SJCRH30 (cell line): ENCODE data around the gene ANO3. TPM values are rescaled to one million over a fixed set of nuclear protein-coding genes. Genes with fewer than 3 reads are reported as not detected.

Experiments used
- DNase-seq, 2 experiments: peaks; one replicate each; pipeline ENCODE4 v3.0.0-alpha.2; 2015 to 2020
- H3K27ac ChIP-seq: fragments of 250-450 bp; sonication (Bioruptor Pico); 2 replicates; pipeline ENCODE4 v1.5.1; 2020; ENCODE audit warnings: mild to moderate bottlenecking, moderate library complexity
- H3K27me3 ChIP-seq: fragments of 250-450 bp; sonication (Bioruptor Pico); 2 replicates; pipeline ENCODE4 v1.5.1; 2020; ENCODE audit warnings: mild to moderate bottlenecking, moderate library complexity
- H3K36me3 ChIP-seq: fragments of 250-450 bp; sonication (Bioruptor Pico); 2 replicates; pipeline ENCODE4 v1.5.1; 2020; ENCODE audit warnings: mild to moderate bottlenecking, moderate library complexity
- H3K4me1 ChIP-seq: fragments of 250-450 bp; sonication (Bioruptor Pico); 2 replicates; pipeline ENCODE4 v1.5.1; 2020; ENCODE audit warnings: mild to moderate bottlenecking, moderate library complexity
- H3K4me3 ChIP-seq: fragments of 250-450 bp; sonication (Bioruptor Pico); 2 replicates; pipeline ENCODE4 v1.5.1; 2020; ENCODE audit warnings: mild to moderate bottlenecking, moderate library complexity
- H3K9me3 ChIP-seq: fragments of 250-450 bp; sonication (Bioruptor Pico); replicated peaks from 2 replicates; pipeline ENCODE4 v1.5.1; 2020; ENCODE audit warnings: mild to moderate bottlenecking, moderate library complexity
- total RNA-seq: library from RNA; depleted of rRNA; stranded (reverse); fragments of >200 nt; shearing (Covaris generic); gene quantifications from 2 replicates; pipeline ENCODE4 v1.2.3, GENCODE V29; 2014

The ANO3 gene
- total RNA-seq, 1 experiment from 2014 or later, result 0.12 TPM

DNA sequence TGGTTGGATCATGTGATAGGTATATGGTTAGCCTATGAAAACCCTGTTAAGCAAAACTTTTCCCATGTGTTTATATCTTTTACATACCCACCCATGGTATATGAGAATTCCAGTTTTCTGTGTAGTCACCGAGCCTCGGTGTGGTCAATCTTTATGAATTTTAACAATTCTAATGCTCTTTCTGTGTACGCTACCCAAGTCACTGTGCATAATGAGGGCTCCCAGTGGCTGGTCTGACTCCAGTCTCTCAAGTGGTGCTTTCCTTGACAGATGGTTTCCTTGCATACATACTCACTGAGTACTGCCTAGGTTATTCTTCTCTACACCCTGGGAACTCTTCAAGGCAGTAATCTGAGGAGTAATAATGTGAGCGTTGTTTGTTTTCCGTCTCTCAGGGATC lies 222.5 kb downstream of the ANO3 start:
- no peaks in the 10 kb centered on the region; the same call in 1 of the 2 replicates for H3K27me3 ChIP-seq
- no peak overlapping the region for H3K4me3 ChIP-seq
- H3K27ac ChIP-seq, result no peak overlapping the region
- no peak for DNase-seq
- no peaks in the 10 kb centered on the region for H3K36me3 ChIP-seq
- H3K4me1 ChIP-seq, result peaks cover 7% of the 10 kb centered on the region
- H3K9me3 ChIP-seq, result no peaks in the 10 kb centered on the region; the same call in 1 of the 2 replicates

DNA sequence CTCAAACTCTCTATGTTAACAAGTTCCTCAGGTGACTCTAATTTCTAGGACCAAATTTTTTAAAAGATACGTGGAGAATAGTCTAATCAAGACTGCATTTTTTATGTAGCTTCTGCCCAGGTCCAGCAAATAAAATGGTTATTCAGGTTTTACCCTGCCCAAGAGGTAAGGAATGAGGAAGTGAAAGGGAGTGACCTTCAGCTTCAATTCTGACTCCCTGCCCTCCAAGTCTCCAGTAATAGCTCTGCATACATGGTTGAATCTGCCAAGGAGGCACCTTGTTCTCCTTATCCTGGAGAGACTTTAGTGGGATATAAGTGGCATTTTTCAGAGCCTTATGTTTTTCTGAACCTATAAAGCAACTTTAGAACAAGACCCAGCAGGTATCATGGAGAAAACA lies 224.7 kb downstream of the ANO3 start:
- peaks cover 7% of the 10 kb centered on the region for H3K4me1 ChIP-seq
- no peak for DNase-seq
- H3K27me3 ChIP-seq, result no peaks in the 10 kb centered on the region; the same call in 1 of the 2 replicates
- no peaks in the 10 kb centered on the region for H3K36me3 ChIP-seq
- H3K4me3 ChIP-seq, result no peak overlapping the region
- no peaks in the 10 kb centered on the region; the same call in 1 of the 2 replicates for H3K9me3 ChIP-seq
- H3K27ac ChIP-seq, result no peak overlapping the region

DNA sequence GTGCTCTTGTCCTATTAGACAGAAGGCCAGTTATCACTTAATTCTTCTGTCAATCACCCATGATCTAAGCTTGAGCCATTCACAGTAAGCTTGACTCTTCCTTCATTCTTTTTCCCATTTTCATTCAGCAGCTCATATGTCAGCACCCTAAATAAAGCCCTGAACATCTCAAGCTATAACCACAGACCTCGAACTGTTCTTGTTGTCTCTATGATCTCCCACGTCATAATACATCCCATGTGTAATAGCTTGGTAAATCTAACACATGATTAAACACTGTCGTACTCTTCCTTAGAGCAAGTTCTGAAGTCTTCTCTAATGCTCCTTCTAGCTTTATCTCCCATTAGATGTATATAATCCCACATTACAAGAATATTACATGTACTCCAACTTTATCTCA lies 225.7 kb downstream of the ANO3 start:
- no peak overlapping the region for H3K27ac ChIP-seq
- peak in 1 of 2 experiments; percentile 13 for DNase-seq
- peaks cover 7% of the 10 kb centered on the region for H3K4me1 ChIP-seq
- no peaks in the 10 kb centered on the region; the same call in 1 of the 2 replicates for H3K9me3 ChIP-seq
- H3K4me3 ChIP-seq, result no peak overlapping the region
- H3K36me3 ChIP-seq, result no peaks in the 10 kb centered on the region
- no peaks in the 10 kb centered on the region; the same call in 1 of the 2 replicates for H3K27me3 ChIP-seq

DNA sequence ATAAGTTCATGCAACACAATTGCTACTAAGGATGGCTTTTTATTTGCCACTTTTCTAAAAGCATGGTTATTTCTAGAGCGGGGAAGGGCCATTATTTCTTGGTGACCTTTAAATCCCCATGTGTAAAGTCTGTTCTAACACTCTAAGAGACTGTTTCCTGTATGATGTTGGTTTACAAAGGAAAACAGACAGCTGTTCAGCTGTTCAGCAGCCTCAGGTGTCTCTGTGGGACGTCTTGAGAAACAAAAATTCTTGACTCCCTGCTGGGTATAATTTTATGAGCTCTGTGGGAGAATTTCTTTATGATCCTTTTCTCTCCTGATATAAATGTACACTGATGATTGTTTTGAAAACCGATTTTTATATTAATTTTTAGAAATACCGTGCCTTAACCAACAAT lies 226.3 kb downstream of the ANO3 start:
- no peaks in the 10 kb centered on the region; the same call in 1 of the 2 replicates for H3K27me3 ChIP-seq
- no peak overlapping the region for H3K27ac ChIP-seq
- no peak overlapping the region for H3K4me3 ChIP-seq
- H3K9me3 ChIP-seq, result no peaks in the 10 kb centered on the region; the same call in 1 of the 2 replicates
- H3K4me1 ChIP-seq, result peaks cover 7% of the 10 kb centered on the region
- peak; percentile 2 to 51 for DNase-seq
- H3K36me3 ChIP-seq, result no peaks in the 10 kb centered on the region

DNA sequence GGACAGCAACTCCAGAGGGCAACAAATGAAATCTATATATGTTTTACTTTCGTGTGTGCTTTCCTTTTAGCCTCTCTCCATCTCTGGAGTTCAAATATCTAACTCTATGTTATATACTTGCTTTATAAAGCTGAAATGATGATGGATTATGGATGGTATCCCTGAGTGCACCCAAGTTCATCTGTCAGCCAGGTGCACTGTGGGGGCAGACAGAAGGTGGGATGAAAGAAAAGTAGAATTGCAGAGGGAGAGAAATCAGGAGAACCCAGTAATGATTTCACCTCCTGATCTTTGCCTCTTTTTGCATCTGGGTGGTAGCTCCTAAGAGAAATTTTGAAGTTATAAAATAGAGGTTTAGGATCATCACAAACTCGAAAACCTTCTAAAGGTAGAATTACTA lies 237.7 kb downstream of the ANO3 start:
- Histone ChIP-seq H3K36me3 (no peaks in the 10 kb centered on the region), H3K27ac (no peak overlapping the region), H3K27me3 (no peaks in the 10 kb centered on the region; the same call in 1 of the 2 replicates), H3K4me3 (no peak overlapping the region), H3K4me1 (no peaks in the 10 kb centered on the region), H3K9me3 (no peaks in the 10 kb centered on the region)
- DNase-seq, result no peak

DNA sequence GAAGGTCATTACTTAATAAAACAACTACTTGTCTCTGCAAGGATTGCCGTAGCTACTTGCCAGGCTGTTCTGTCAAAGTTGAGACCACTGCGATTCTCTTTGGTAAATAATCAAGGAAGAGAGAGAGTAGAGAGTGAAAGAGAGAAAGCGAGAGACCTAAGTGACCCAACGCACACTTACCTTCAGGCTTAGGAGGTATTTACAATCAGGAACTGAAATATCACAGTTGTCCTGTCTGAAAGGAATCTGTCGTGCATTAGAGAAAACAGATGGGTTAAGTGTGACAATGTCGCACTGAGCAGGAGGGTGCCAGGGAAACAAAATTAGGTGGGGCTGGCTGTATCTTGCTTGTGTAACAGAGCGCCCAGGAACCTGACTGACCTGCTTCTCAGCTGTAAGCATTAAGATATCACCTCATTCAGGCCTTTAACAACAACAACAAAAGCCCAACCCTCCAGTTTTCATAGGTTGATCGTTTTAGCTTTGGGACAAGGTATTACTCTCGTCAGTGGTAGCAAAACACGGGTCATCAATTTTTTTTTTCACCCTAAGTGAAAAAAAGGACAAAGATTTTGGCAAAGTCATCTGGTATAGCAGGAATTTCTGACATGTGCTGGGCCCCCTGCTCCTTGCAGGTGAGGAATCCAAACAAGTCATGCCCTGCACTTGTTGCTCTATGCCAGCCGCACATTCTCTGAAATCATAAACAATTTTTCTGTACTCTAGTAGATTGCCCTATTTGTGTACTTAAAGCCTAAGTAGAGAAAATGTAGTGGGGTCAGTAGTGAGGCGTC lies 240.1 kb downstream of the ANO3 start, which contains the start of gene MUC15:
Gene MUC15, minus strand, starts transcription at position 403 of the 794 bp plus-strand sequence. CDS start 5,169 bp downstream, outside the sequence.
- H3K4me3 ChIP-seq, result no peak within 1 kb of the TSS
- no peak for DNase-seq
- H3K4me1 ChIP-seq, result no peaks in the 10 kb centered on the region
- no peaks in the 10 kb centered on the region; the same call in 1 of the 2 replicates for H3K27me3 ChIP-seq
- H3K9me3 ChIP-seq, result no peaks in the 10 kb centered on the region
- H3K36me3 ChIP-seq, result no peaks in the 10 kb centered on the region
- no peak within 1 kb of the TSS for H3K27ac ChIP-seq

DNA sequence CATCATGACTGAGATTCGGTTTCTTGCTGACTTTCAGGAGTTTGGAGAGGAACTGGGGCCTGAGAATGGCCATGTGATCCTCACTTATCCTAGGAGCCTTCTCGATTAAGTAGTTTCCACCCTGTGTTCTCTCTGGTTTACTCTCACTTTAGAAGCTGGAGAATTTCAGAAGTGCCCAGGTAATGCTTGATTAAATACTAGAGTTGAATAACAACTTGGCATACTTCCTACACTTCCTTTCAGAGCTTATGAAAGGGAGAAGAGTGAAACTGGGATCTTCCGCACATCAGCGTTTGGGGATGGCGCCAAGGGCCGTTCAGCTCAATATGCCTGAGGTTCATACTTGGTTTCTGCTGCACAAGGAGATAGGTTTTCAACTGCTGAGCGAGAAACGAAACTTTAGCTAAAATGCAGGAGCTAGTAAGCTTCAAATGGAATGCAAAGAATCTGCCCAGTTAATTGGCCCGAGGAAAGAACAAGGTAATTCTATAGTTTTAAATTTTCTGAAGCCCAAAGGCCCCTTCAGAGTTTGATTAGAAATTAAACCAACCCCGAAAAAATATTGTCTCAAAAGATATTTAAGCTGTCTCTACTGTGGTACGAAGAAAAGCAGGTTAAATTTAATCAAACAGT lies 241.0 kb downstream of the ANO3 start:
- H3K4me1 ChIP-seq, result no peaks in the 10 kb centered on the region
- H3K27me3 ChIP-seq, result no peaks in the 10 kb centered on the region; the same call in 1 of the 2 replicates
- DNase-seq, result no peak
- no peaks in the 10 kb centered on the region for H3K36me3 ChIP-seq
- H3K4me3 ChIP-seq, result no peak overlapping the region
- no peaks in the 10 kb centered on the region for H3K9me3 ChIP-seq
- no peak overlapping the region for H3K27ac ChIP-seq

DNA sequence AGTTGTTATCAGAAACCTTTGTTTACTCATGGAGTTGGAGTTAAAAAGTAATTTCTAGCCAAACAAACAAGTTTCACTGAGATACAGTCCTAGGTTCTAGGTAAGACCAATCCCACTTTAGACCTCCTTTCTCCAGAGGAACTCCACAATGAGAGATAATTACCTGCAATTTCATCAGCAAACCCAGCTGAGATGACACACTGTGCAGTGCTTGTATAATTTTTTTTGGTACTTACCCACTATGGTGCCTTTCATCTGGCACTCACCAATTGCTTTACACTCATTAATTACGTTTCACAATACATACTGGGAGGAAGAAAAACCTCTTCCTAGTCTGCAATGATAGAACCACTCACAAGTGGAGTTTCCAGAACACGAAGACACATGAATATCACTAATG lies 242.0 kb downstream of the ANO3 start:
- DNase-seq, result no peak
- H3K27ac ChIP-seq, result no peak overlapping the region
- no peak overlapping the region for H3K4me3 ChIP-seq
- no peaks in the 10 kb centered on the region; the same call in 1 of the 2 replicates for H3K27me3 ChIP-seq
- no peaks in the 10 kb centered on the region for H3K9me3 ChIP-seq
- H3K4me1 ChIP-seq, result no peaks in the 10 kb centered on the region
- no peaks in the 10 kb centered on the region for H3K36me3 ChIP-seq

DNA sequence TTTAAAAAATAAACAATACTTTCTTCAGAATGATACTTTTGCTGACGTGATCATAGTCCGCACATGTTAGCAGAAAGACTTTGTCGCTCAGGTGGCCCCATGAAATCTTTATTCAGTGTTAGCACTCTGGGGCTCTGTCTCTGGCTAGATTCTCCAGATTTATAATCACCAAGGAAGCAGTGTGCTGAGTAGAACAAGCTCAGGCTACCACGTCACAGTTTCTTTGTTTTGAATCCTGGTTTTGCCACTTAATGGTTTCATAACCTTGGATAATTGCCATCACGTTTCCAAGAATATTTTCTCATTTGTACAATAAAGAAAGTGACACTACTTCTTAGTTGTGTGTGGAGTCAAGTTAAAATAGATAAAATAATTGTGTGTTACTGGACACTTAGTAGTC lies 244.0 kb downstream of the ANO3 start:
- Histone ChIP-seq H3K4me1 (no peaks in the 10 kb centered on the region), H3K27ac (no peak overlapping the region), H3K27me3 (no peaks in the 10 kb centered on the region), H3K4me3 (no peak overlapping the region), H3K36me3 (no peaks in the 10 kb centered on the region), H3K9me3 (no peaks in the 10 kb centered on the region)
- no peak for DNase-seq

DNA sequence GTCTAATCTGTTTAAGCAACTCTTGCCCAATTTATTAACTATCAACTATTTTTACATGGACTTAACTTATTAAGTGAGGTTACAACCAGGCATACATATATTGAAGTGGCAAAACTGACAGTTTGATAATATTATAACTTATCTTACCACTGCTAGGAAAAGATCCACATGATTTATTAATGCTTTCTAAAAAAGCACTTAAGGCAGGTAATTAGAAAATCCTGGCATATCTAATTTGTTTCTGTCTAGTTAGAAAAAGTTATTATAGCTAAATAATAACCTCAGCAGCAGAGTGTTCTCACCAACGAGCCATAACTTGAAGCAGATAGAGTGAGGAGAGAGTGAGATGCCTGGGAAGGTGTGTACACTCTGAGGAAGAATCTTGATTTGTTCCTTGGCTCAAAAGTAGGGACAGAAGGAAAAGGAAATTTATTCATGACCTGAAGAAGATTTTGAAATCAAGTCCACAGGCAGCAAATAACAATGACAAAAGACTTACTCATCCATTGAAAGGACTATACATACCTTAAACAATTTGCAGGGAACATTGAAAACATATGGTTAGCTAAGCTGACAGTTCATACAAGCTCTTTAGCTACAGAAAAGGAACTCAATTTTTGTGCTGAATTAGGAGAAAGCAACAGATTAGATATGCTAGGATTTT lies 247.2 kb downstream of the ANO3 start:
- no peaks in the 10 kb centered on the region for H3K27me3 ChIP-seq
- no peak overlapping the region for H3K4me3 ChIP-seq
- H3K9me3 ChIP-seq, result no peaks in the 10 kb centered on the region
- no peaks in the 10 kb centered on the region for H3K36me3 ChIP-seq
- H3K4me1 ChIP-seq, result no peaks in the 10 kb centered on the region
- DNase-seq, result no peak
- H3K27ac ChIP-seq, result no peak overlapping the region

DNA sequence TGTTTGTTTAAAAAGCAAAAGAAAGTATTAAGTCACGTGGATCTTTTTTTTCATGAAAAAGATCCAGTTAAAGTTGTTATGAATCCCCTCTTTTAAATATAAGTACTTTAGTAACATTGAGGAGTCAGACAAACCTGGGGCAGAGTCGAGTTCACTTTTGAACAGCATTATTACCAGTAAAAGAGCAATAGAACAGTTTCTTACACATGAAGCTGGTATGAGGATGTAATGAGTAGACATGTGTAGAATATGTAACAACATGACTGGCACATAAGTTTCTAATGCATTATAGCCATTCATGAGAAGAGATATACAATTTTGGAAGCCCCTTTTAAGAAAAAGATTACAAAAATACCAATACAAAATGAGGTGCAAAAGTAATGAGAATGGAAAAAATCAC lies 247.8 kb downstream of the ANO3 start:
- DNase-seq, result no peak
- no peaks in the 10 kb centered on the region for H3K9me3 ChIP-seq
- no peak overlapping the region for H3K4me3 ChIP-seq
- no peaks in the 10 kb centered on the region for H3K36me3 ChIP-seq
- H3K27me3 ChIP-seq, result no peaks in the 10 kb centered on the region
- no peak overlapping the region for H3K27ac ChIP-seq
- no peaks in the 10 kb centered on the region for H3K4me1 ChIP-seq

DNA sequence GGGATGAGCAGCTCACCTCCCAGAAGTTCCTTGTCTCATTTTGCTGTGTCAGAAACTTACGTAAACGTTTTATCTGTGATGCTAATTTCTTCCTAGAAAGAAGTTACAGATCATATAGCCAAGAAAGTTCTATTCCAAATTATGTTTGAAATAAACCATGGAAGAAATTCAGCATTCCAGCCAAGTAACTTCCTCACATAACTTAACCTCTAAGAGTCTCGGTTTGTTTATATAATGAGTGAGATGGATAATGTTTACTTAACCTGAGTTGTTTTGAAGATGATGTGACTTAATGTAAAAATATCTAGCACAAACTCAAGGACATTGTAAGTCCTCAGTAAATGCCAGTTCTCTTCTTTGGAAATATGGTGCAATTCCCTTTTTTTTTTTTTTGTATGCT lies 249.0 kb downstream of the ANO3 start:
- Histone ChIP-seq H3K27me3 (no peaks in the 10 kb centered on the region), H3K27ac (no peak overlapping the region), H3K4me3 (no peak overlapping the region), H3K9me3 (no peaks in the 10 kb centered on the region), H3K36me3 (no peaks in the 10 kb centered on the region), H3K4me1 (no peaks in the 10 kb centered on the region)
- no peak for DNase-seq

DNA sequence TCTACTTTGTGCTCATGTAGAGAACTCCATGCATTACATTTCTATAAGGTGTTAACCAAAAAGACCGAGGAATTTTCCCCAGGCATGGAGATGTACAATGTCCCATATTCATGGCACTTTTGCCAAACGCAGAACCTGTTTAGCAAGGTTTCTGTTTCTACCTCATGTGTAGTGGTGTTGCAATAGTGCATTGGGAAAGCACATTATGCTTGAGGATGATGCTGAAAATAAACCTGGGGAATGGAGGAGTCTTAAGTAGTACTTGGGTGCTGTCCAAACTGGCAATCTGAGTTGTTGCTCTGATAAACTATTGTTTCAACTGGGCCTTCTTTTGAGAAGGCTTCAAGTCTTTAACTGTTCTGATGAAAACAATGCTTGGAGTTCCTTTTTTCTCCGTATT lies 251.6 kb downstream of the ANO3 start:
- Histone ChIP-seq H3K36me3 (no peaks in the 10 kb centered on the region), H3K4me1 (no peaks in the 10 kb centered on the region), H3K27ac (no peak overlapping the region), H3K27me3 (peaks cover 2% of the 10 kb centered on the region; the same call in 1 of the 2 replicates), H3K9me3 (no peaks in the 10 kb centered on the region), H3K4me3 (no peak overlapping the region)
- no peak for DNase-seq

DNA sequence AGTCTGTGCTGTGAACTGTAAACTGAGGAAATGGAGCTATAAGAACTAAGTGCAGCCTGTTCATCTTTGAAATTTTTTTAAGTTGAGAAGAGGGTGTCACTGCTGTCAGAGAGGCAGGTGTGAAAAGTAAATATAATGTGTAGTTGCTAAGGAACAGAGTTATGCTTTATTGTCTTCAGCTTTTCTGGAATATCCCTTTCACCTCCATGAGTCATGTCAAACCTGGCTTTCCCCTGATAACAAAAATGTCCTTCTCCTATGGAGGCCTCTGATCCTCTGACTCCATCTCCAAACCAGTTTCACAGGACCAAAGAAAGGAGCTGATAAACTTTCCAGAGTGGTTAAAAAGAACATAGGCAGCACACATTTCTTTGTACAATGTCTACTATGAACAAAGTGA lies 252.9 kb downstream of the ANO3 start:
- H3K4me3 ChIP-seq, result no peak overlapping the region
- H3K36me3 ChIP-seq, result no peaks in the 10 kb centered on the region
- no peaks in the 10 kb centered on the region for H3K4me1 ChIP-seq
- peaks cover 6% of the 10 kb centered on the region; the same call in 1 of the 2 replicates for H3K27me3 ChIP-seq
- H3K27ac ChIP-seq, result no peak overlapping the region
- no peak for DNase-seq
- no peaks in the 10 kb centered on the region for H3K9me3 ChIP-seq

DNA sequence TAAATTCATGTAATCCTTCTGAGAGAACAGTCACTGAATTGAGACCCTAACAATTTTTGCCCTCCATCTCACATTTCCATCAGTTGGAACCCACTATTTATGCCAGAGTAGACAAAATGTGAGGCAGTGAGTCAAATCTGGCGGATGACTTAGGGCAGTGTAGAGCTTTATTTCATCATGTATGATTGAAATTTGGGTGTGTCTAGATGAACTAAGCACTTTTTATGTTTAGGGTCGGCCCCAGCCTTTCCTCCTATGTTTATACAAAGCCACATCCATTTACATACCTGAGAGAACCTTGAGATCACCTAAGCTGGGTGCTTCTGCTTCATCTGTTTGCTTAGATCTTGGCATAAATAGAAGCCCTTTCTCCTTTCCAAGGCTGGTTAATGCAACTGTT lies 255.1 kb downstream of the ANO3 start:
- H3K4me3 ChIP-seq, result no peak overlapping the region
- no peaks in the 10 kb centered on the region for H3K4me1 ChIP-seq
- peaks cover 6% of the 10 kb centered on the region; the same call in 1 of the 2 replicates for H3K27me3 ChIP-seq
- H3K27ac ChIP-seq, result no peak overlapping the region
- no peaks in the 10 kb centered on the region for H3K36me3 ChIP-seq
- DNase-seq, result no peak
- no peaks in the 10 kb centered on the region for H3K9me3 ChIP-seq
